WI38 (cell line): Measurements from ENCODE around the gene PET100.
A peak's percentile ranks its signal among the peaks of the same experiment; 100 is the strongest.

Experiments used
- H3K4me3 ChIP-seq: 2 replicates; pipeline ENCODE4 v1.5.1; 2011; ENCODE audit warnings: low read depth, mild to moderate bottlenecking, control low read depth, low read length
- CTCF ChIP-seq: IDR thresholded peaks from 2 replicates; pipeline ENCODE4 v1.5.1; 2012; ENCODE audit warnings: low read depth, mild to moderate bottlenecking, control low read depth, low read length

The PET100 gene

GRCh38 chr19:7677669-7678311 is 48.2 kb downstream of the PET100 start:
- no peak for TF ChIP-seq CTCF
- no peak overlapping the region for H3K4me3 ChIP-seq

GRCh38 chr19:7678971-7679751 is 49.6 kb downstream of the PET100 start:
- no peak overlapping the region for H3K4me3 ChIP-seq
- no peak for TF ChIP-seq CTCF

- TF ChIP-seq CTCF = no peak
These were observed 50.4 kb downstream of the PET100 start for GRCh38 chr19:7679771-7680605.

DNA sequence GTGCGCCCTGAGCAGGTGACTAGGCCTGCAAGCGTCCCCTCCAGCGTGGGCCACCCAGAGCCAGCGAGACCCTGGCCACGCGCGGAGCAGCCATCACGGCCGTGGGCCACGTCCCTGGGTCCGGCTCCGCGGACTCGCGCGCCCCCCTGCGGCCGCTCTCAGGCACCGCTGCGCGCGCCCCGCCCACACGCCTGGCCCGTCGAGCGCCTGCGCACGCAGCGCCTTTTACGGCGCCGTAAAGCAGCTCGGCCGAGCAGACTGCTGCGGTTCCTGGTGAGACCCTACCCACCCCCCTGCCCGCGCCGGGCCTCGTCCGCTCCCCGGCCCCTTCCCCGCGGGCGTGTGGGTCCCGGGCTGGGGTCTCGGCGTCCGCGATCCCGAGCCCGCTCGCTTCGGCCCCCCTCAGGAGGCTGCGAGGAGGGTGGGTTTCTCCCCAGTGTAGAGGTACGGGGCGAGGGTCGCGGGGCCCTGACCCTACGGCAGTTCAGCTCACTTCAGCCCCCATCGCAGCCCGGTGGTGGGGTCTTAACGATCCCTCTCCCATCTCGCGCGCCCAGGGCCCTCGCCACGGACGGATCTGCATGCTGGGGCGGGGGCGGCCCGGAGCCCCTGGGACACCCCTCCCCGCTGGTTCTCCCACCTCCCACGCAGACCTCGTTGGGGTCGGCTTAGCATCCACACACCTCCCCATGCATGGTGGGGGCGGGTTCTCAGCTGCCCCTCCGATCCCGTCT is 51.2 kb downstream of the PET100 start, which contains the start of gene TRAPPC5:
TRAPPC5 (plus strand) TSS at position 228 of the 734 bp plus-strand sequence. CDS start 1,421 bp downstream, outside the sequence.
- TF ChIP-seq CTCF = peak; percentile 54
- H3K4me3 ChIP-seq = peak within 1 kb of the TSS; percentile 99

More at GRCh38 chr19:7679771-7680605, 50.4 kb downstream of the PET100 start:
- H3K4me3 ChIP-seq = peak overlapping the region; percentile 99
